Astrocyte (in vitro differentiated cells and primary cell): ENCODE data around the gene PDE9A. TPM values are rescaled to one million over a fixed set of nuclear protein-coding genes. Genes with fewer than 3 reads are reported as not detected.

Experiments
- DNase-seq: peaks from one replicate; pipeline ENCODE4 v3.0.0-alpha.2; 2010; ENCODE audit warnings: low read depth
- FAIRE-seq: peaks from 2 replicates; lab custom pipeline; 2011; peaks lifted over from hg19 to GRCh38; lab: Jason Lieb, UNC
- H2AFZ ChIP-seq: 2 replicates; pipeline ENCODE4 v1.6.0; 2012; ENCODE audit warnings: low read depth, low read length, inconsistent platforms
- H3K27ac ChIP-seq: 2 replicates; pipeline ENCODE4 v1.5.1; 2011; ENCODE audit warnings: low read depth, low read length, inconsistent platforms
- H3K27me3 ChIP-seq: 2 replicates; pipeline ENCODE4 v1.6.0; 2011; ENCODE audit warnings: low read length, inconsistent platforms; ENCODE audit not compliant: insufficient read depth
- H3K36me3 ChIP-seq: 2 replicates; pipeline ENCODE4 v1.5.1; 2011; ENCODE audit warnings: low read length, inconsistent platforms; ENCODE audit not compliant: insufficient read depth
- H3K4me1 ChIP-seq: 2 replicates; pipeline ENCODE4 v1.5.1; 2011; ENCODE audit warnings: low read length, inconsistent platforms; ENCODE audit not compliant: insufficient read depth
- H3K4me2 ChIP-seq: 2 replicates; pipeline ENCODE4 v1.6.0; 2012; ENCODE audit warnings: low read length, inconsistent platforms
- H3K4me3 ChIP-seq: 2 replicates; pipeline ENCODE4 v1.5.1; 2011; ENCODE audit warnings: low read depth, mild to moderate bottlenecking, low read length, inconsistent platforms; ENCODE audit not compliant: insufficient read depth
- H3K79me2 ChIP-seq: 2 replicates; pipeline ENCODE4 v1.6.0; 2012; ENCODE audit warnings: mild to moderate bottlenecking, low read length, inconsistent platforms; ENCODE audit not compliant: insufficient read depth
- H3K9ac ChIP-seq: 2 replicates; pipeline ENCODE4 v1.6.0; 2012; ENCODE audit warnings: mild to moderate bottlenecking, low read length, inconsistent platforms
- H3K9me3 ChIP-seq: 2 replicates; pipeline ENCODE4 v1.5.1; 2012; ENCODE audit warnings: low read depth, mild to moderate bottlenecking, low read length, inconsistent platforms; ENCODE audit not compliant: insufficient read depth
- H4K20me1 ChIP-seq: 2 replicates; pipeline ENCODE4 v1.6.0; 2012; ENCODE audit warnings: low read length, inconsistent platforms; ENCODE audit not compliant: insufficient read depth
- H3K27ac Mint-ChIP-seq: one replicate; pipeline ENCODE4 v1.8.0; 2021; ENCODE audit warnings: mild to moderate bottlenecking, mixed read lengths; ENCODE audit not compliant: unreplicated experiment
- H3K27me3 Mint-ChIP-seq: one replicate; pipeline ENCODE4 v1.8.0; 2021; ENCODE audit warnings: low read depth, mixed read lengths; ENCODE audit not compliant: unreplicated experiment
- H3K36me3 Mint-ChIP-seq: one replicate; pipeline ENCODE4 v1.8.0; 2021; ENCODE audit warnings: low read depth, mixed read lengths; ENCODE audit not compliant: unreplicated experiment
- H3K4me1 Mint-ChIP-seq: one replicate; pipeline ENCODE4 v1.8.0; 2021; ENCODE audit warnings: low read depth, mixed read lengths; ENCODE audit not compliant: unreplicated experiment
- H3K4me3 Mint-ChIP-seq: one replicate; pipeline ENCODE4 v1.8.0; 2021; ENCODE audit warnings: mild to moderate bottlenecking, moderate library complexity, mixed read lengths; ENCODE audit not compliant: unreplicated experiment
- H3K9me3 Mint-ChIP-seq: one replicate; pipeline ENCODE4 v1.8.0; 2021; ENCODE audit warnings: mild to moderate bottlenecking, mixed read lengths; ENCODE audit not compliant: unreplicated experiment
- EZH2 ChIP-seq: IDR thresholded peaks from 2 replicates; pipeline ENCODE4 v1.6.1; 2012; ENCODE audit warnings: mild to moderate bottlenecking, low read length, inconsistent platforms; ENCODE audit not compliant: insufficient read depth
- total RNA-seq: library from RNA; stranded (reverse); gene quantifications from 2 replicates; pipeline ENCODE4 v1.2.1, GENCODE V29; 2021
- TF ChIP-seq, protein P1 (sequence below): IDR thresholded peaks from 2 replicates; pipeline ENCODE4 v1.5.1; 2011; ENCODE audit warnings: low read depth, mild to moderate bottlenecking, inconsistent platforms, low read length, moderate library complexity; ENCODE audit not compliant: insufficient read depth

PDE9A gene
- total RNA-seq, 1 donor from 2014 or later = 7.8 TPM

DNA sequence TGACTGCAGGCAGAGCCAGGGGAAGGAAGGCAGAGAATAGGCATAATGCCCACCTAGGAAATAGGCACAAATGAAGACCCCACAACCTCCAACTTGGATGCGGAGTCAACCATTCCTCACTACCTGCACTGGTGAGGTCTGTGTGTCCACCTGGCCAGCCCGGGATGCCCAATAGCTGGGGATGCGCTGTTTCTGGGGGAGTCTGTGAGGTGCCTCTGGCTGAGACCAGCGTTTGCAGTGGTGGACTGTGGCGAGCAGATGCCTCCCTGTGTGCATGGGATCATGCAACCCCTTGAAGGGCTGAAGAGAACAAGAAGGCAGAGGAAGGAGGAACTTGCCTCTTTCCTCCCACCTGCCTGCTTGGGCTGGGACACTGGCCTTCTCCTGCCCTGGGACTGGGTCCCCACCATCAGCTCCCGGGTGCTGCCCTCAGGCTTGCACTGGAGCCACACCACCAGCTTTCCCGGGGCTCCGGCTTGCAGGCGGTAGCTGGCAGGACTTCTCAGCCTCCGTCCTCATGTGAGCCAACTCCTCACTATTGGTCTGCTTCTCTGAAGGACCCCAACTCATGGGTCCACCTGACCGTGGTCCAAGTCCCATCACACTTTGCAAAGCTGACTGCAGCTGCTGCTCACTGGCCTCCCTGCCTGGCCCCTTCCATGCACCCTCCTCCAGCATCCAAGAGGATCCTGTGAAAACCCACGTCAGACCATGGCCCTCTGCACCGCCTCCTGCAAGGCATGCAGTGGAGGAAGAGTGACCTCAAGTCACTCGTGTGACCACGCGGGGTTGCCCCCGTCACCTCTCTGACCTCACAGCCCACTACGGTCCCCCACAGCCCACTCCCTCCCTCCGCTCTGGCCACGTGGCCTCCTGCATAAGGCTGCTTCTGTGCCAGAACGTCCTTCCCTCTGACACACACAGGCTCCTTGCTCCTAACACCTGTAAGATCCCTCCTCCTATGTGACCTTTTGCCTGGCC is 2.7 kb upstream of the PDE9A start:
- H3K27ac Mint-ChIP-seq = no peak overlapping the region
- Histone ChIP-seq H3K9ac (no peak overlapping the region), H3K4me2 (no peak overlapping the region), H3K4me3 (no peak overlapping the region), H3K9me3 (no peaks in the 10 kb centered on the region), H4K20me1 (peaks cover 11% of the 10 kb centered on the region), H3K79me2 (no peaks in the 10 kb centered on the region), H3K27me3 (peaks cover 25% of the 10 kb centered on the region), H3K36me3 (no peaks in the 10 kb centered on the region), H2AFZ (no peak overlapping the region), H3K27ac (no peak overlapping the region), H3K4me1 (no peaks in the 10 kb centered on the region)
- DNase-seq = no peak
- peaks cover 37% of the 10 kb centered on the region for H3K27me3 Mint-ChIP-seq
- no peak for TF ChIP-seq EZH2
- TF ChIP-seq, protein P1, sequence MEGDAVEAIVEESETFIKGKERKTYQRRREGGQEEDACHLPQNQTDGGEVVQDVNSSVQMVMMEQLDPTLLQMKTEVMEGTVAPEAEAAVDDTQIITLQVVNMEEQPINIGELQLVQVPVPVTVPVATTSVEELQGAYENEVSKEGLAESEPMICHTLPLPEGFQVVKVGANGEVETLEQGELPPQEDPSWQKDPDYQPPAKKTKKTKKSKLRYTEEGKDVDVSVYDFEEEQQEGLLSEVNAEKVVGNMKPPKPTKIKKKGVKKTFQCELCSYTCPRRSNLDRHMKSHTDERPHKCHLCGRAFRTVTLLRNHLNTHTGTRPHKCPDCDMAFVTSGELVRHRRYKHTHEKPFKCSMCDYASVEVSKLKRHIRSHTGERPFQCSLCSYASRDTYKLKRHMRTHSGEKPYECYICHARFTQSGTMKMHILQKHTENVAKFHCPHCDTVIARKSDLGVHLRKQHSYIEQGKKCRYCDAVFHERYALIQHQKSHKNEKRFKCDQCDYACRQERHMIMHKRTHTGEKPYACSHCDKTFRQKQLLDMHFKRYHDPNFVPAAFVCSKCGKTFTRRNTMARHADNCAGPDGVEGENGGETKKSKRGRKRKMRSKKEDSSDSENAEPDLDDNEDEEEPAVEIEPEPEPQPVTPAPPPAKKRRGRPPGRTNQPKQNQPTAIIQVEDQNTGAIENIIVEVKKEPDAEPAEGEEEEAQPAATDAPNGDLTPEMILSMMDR = no peak
- H3K9me3 Mint-ChIP-seq = peaks cover 6% of the 10 kb centered on the region
- H3K4me1 Mint-ChIP-seq = peaks cover 5% of the 10 kb centered on the region
- FAIRE-seq = no peak
- H3K4me3 Mint-ChIP-seq = no peak overlapping the region
- no peaks in the 10 kb centered on the region for H3K36me3 Mint-ChIP-seq

DNA sequence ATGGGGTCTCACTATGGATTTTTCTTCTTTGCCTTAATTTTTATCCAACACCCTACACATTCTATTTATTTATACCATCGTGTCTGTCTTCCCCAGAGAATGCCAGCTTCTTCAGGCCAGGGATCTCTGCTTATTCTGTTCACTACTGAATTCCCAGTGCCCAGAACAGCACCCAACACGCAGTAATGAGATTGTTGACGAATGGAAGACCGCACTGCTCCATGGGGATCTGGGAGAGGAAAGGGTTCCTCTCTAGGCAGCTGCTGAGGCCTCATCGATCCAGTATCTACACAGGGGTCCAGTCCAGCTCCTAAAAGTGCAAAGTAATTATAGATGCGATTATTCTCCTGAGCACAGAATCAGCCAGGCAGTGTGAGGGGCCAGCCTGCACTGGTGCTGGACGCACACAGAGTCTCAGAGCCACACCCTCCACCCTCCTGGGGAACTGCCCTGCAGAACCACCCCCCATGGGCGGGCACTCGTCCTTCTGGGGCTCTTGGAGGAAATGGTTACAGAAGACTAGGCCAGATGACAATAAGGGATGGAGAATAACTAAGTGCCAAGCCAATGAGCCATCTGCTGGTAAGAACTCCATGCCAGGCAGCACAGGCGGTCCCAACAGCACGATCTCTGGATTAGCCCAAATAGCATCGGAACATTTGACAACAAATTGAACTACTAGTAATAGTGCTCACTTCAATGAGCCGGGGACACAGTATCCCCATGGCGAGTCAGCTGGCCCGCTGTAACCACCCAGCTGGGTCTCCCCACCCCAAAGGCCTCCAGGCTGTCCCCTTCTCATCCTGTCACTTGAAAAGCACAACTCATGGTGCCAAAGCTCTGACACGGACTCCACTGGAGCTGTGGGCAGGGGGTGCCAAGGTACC is 1.7 kb upstream of the PDE9A start:
- Histone ChIP-seq H3K4me3 (no peak overlapping the region), H3K4me2 (no peak overlapping the region), H3K9me3 (no peaks in the 10 kb centered on the region), H3K27me3 (peaks cover 35% of the 10 kb centered on the region), H3K9ac (no peak overlapping the region), H4K20me1 (peaks cover 22% of the 10 kb centered on the region), H3K4me1 (no peaks in the 10 kb centered on the region), H3K79me2 (no peaks in the 10 kb centered on the region), H2AFZ (no peak overlapping the region), H3K27ac (no peak overlapping the region), H3K36me3 (no peaks in the 10 kb centered on the region)
- peak overlapping the region; percentile 17 for H3K4me3 Mint-ChIP-seq
- peaks cover 44% of the 10 kb centered on the region for H3K27me3 Mint-ChIP-seq
- TF ChIP-seq, protein P1 = no peak
- TF ChIP-seq EZH2 = no peak
- peaks cover 6% of the 10 kb centered on the region for H3K9me3 Mint-ChIP-seq
- no peak for DNase-seq
- no peak overlapping the region for H3K27ac Mint-ChIP-seq
- FAIRE-seq = no peak
- H3K36me3 Mint-ChIP-seq = peaks cover 3% of the 10 kb centered on the region
- H3K4me1 Mint-ChIP-seq = peaks cover 5% of the 10 kb centered on the region
